ENCODE measurements around the gene IQCE. TPM values are rescaled to one million over a fixed set of nuclear protein-coding genes. Genes with fewer than 3 reads are reported as not detected.
A peak's percentile ranks its signal among the peaks of the same experiment; 100 is the strongest.

Gene IQCE
- total and polyA plus RNA-seq, 12 donors = 4.2 to 13.8 (median 9.3) TPM

DNA sequence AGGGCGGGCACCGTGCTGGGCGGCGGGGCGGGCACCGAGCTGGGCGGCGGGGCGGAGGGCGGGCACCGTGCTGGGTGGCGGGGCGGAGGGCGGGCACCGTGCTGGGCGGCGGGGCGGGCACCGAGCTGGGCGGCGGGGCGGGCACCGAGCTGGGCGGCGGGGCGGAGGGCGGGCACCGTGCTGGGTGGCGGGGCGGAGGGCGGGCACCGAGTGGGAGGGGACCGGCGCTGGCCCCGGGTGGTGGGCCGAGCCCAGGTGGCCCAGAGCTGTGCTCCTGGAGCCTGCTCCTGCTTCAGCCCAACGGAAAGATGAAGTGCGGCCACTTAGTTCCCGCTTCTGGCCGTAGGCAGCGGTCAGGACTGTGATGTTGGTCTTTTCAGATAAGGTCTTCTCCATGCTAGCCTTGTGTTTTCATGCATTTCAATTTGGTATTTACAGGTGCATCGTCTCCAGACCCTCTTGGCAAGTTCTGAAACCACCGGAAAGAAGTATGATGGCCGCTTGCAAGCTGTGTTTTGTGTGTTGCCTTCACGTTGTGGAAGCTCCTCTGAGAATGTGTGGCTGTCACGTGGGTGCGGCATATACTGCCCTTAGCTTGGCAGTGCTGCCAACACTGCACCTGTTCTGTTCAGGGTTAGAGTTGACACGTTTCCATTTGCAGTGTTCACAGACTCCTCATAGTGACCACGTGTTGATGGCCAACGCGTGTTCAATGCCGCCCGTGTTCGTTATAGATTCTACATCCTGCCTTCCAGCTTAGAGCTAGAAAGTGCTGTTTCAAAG, 25.2 kb downstream of the IQCE start:
- intact Hi-C loops (cut with DNase I) = no loop called here
- TF ChIP-seq, protein P1, sequence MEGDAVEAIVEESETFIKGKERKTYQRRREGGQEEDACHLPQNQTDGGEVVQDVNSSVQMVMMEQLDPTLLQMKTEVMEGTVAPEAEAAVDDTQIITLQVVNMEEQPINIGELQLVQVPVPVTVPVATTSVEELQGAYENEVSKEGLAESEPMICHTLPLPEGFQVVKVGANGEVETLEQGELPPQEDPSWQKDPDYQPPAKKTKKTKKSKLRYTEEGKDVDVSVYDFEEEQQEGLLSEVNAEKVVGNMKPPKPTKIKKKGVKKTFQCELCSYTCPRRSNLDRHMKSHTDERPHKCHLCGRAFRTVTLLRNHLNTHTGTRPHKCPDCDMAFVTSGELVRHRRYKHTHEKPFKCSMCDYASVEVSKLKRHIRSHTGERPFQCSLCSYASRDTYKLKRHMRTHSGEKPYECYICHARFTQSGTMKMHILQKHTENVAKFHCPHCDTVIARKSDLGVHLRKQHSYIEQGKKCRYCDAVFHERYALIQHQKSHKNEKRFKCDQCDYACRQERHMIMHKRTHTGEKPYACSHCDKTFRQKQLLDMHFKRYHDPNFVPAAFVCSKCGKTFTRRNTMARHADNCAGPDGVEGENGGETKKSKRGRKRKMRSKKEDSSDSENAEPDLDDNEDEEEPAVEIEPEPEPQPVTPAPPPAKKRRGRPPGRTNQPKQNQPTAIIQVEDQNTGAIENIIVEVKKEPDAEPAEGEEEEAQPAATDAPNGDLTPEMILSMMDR (IDR thresholded peaks at IDR 0.05) = no peak
- Histone ChIP-seq H3K27me3 (no peaks in the 10 kb centered on the region), H3K36me3 (peaks cover 0 to 48% (median 16%) of the 10 kb centered on the region in 9 donors), H3K4me1 (no peaks in the 10 kb centered on the region), H3K27ac (no peak overlapping the region), H3K4me3 (no peak overlapping the region), H3K9me3 (no peaks in the 10 kb centered on the region)
- DNase-seq (no peak), ATAC-seq (no peak)
- 91 to 96% methylated on average over 22 to 43 of the region's 54 CpGs for WGBS, 2 donors

- Histone ChIP-seq H3K4me3 (no peak overlapping the region), H3K4me1 (no peaks in the 10 kb centered on the region), H3K9me3 (no peaks in the 10 kb centered on the region), H3K36me3 (peaks cover 0 to 52% (median 16%) of the 10 kb centered on the region in 9 donors), H3K27ac (no peak overlapping the region), H3K27me3 (no peaks in the 10 kb centered on the region)
- DNase-seq (no peak), ATAC-seq (no peak)
- WGBS, 2 donors = 88 to 89% methylated on average over 19 of the region's 19 CpGs
- TF ChIP-seq, protein P1 (IDR thresholded peaks at IDR 0.05) = no peak
- intact Hi-C loops (cut with DNase I) = no loop called here
These were observed 26.7 kb downstream of the IQCE start for GRCh38 chr7:2585446-2585845.

GRCh38 chr7:2586326-2587020, 27.7 kb downstream of the IQCE start:
- 89 to 91% methylated on average over 24 of the region's 24 CpGs for WGBS, 2 donors
- ATAC-seq = no peak

GRCh38 chr7:2587134-2587533, 28.4 kb downstream of the IQCE start:
- ATAC-seq = peak in 2 of 8 donors; percentile 12 to 32
- H3K27ac ChIP-seq = no peak overlapping the region
- intact Hi-C loops (cut with DNase I) = no loop called here

More at GRCh38 chr7:2586326-2587020, 27.7 kb downstream of the IQCE start:
- TF ChIP-seq, protein P1 (IDR thresholded peaks at IDR 0.05) = no peak
- H3K4me1 ChIP-seq = no peaks in the 10 kb centered on the region
- H3K9me3 ChIP-seq = no peaks in the 10 kb centered on the region
- no peak overlapping the region for H3K27ac ChIP-seq
- H3K36me3 ChIP-seq = peaks cover 0 to 62% (median 16%) of the 10 kb centered on the region in 9 donors
- H3K4me3 ChIP-seq = no peak overlapping the region
- no peaks in the 10 kb centered on the region for H3K27me3 ChIP-seq
- intact Hi-C loops (cut with DNase I) = no loop called here
- no peak for DNase-seq

More at GRCh38 chr7:2587134-2587533, 28.4 kb downstream of the IQCE start:
- Histone ChIP-seq H3K9me3 (no peaks in the 10 kb centered on the region), H3K4me3 (no peak overlapping the region), H3K27me3 (no peaks in the 10 kb centered on the region), H3K36me3 (peaks cover 0 to 69% (median 18%) of the 10 kb centered on the region in 9 donors), H3K4me1 (no peaks in the 10 kb centered on the region)
- 75 to 78% methylated on average over 9 of the region's 9 CpGs for WGBS, 2 donors
- TF ChIP-seq, protein P1 (IDR thresholded peaks at IDR 0.05) = no peak
- no peak for DNase-seq
